SU-DHL-6 (cell line): ENCODE measurements around the gene SLC22A5.

ENCODE experiments used
- H2AFZ ChIP-seq: fragments of 200-600 bp; sonication (generic); 2 replicates; pipeline ENCODE4 v1.6.1; 2014; ENCODE audit warnings: low read depth, mild to moderate bottlenecking, moderate library complexity, mixed read lengths, antibody characterized with exemption, low read length; ENCODE audit not compliant: severe bottlenecking
- H3F3A ChIP-seq: fragments of 200-600 bp; shearing (Covaris generic); 2 replicates; pipeline ENCODE4 v1.6.0; 2016; ENCODE audit warnings: antibody characterized with exemption, mild to moderate bottlenecking; ENCODE audit not compliant: insufficient read depth
- H3K27ac ChIP-seq: fragments of 200-600 bp; sonication (generic); 2 replicates; pipeline ENCODE4 v1.5.1; 2016; ENCODE audit warnings: low read depth, mild to moderate bottlenecking, low read length, moderate library complexity, mixed read lengths
- H3K27me3 ChIP-seq: fragments of 200-600 bp; sonication (generic), shearing (Covaris generic); 2 replicates; pipeline ENCODE4 v1.6.0; 2014; ENCODE audit warnings: mild to moderate bottlenecking, low read length
- H3K36me3 ChIP-seq: fragments of 200-600 bp; sonication (generic); 2 replicates; pipeline ENCODE4 v1.6.1; 2014; ENCODE audit warnings: mild to moderate bottlenecking, low read length, mixed read lengths
- H3K4me2 ChIP-seq: fragments of 300-600, 200-600 bp; shearing (Covaris generic), sonication (generic); 2 replicates; pipeline ENCODE4 v1.6.0; 2014; ENCODE audit warnings: low read length, low read depth, mild to moderate bottlenecking; ENCODE audit not compliant: poor library complexity, severe bottlenecking
- H3K4me3 ChIP-seq: fragments of 200-600 bp; sonication (generic); 2 replicates; pipeline ENCODE4 v1.5.1; 2014; ENCODE audit warnings: antibody characterized with exemption, low read length, mild to moderate bottlenecking, mixed read lengths; ENCODE audit not compliant: insufficient read depth, poor library complexity, severe bottlenecking
- H3K79me2 ChIP-seq: fragments of 200-600 bp; sonication (generic); 2 replicates; pipeline ENCODE4 v1.6.1; 2014; ENCODE audit warnings: mild to moderate bottlenecking, low read length, moderate library complexity; ENCODE audit not compliant: insufficient read depth
- H3K9ac ChIP-seq: fragments of 200-600 bp; sonication (generic); 2 replicates; pipeline ENCODE4 v1.7.0; 2014; ENCODE audit warnings: mild to moderate bottlenecking, low read length
- H3K9me2 ChIP-seq: fragments of 200-600 bp; sonication (generic); replicated peaks from 2 replicates; pipeline ENCODE4 v1.6.1; 2014; ENCODE audit warnings: low read length; ENCODE audit not compliant: insufficient read depth
- H3K9me3 ChIP-seq: fragments of 200-600 bp; sonication (generic); 2 replicates; pipeline ENCODE4 v1.6.1; 2014; ENCODE audit warnings: low read length, mixed read lengths; ENCODE audit not compliant: insufficient read depth
- H4K20me1 ChIP-seq: fragments of 200-600 bp; sonication (generic); 2 replicates; pipeline ENCODE4 v1.6.1; 2014; ENCODE audit warnings: low read depth, mild to moderate bottlenecking, antibody characterized with exemption, low read length, moderate library complexity, mixed read lengths
- EZH2phosphoT487 ChIP-seq: fragments of 200-600 bp; sonication (generic), shearing (Covaris generic); conservative IDR thresholded peaks from 2 replicates; pipeline ENCODE4 v1.6.1; 2018; ENCODE audit warnings: mild to moderate bottlenecking, antibody characterized with exemption, low read length, moderate library complexity, mixed read lengths
- TF ChIP-seq, protein P1 (sequence below): fragments of 200-600 bp; sonication (generic); IDR thresholded peaks from one replicate; pipeline ENCODE4 v1.5.1; 2017; ENCODE audit warnings: antibody characterized with exemption, mild to moderate bottlenecking, low read length, moderate library complexity; ENCODE audit not compliant: insufficient read depth, poor library complexity, severe bottlenecking

The SLC22A5 gene

DNA sequence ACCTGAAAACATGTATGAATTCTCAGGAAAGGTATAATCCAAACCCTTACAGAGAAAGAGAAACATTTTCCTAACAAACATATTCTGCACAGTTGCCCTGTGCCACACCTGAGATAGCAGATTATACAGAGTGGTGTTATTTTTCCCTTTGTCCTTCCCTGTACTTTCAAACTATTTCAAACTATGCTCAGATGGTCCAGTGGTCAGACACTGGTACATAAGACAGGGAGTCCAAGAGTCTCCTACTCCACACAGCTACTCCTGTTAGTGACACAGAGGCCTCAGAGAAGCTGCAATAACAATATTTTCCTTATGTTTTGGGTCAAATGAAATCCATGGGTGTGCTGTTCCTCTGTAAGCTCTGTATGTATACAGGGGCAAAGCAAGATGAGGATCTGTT, 30.0 kb upstream of the SLC22A5 start:
- TF ChIP-seq EZH2phosphoT487 = no peak
- TF ChIP-seq, protein P1, sequence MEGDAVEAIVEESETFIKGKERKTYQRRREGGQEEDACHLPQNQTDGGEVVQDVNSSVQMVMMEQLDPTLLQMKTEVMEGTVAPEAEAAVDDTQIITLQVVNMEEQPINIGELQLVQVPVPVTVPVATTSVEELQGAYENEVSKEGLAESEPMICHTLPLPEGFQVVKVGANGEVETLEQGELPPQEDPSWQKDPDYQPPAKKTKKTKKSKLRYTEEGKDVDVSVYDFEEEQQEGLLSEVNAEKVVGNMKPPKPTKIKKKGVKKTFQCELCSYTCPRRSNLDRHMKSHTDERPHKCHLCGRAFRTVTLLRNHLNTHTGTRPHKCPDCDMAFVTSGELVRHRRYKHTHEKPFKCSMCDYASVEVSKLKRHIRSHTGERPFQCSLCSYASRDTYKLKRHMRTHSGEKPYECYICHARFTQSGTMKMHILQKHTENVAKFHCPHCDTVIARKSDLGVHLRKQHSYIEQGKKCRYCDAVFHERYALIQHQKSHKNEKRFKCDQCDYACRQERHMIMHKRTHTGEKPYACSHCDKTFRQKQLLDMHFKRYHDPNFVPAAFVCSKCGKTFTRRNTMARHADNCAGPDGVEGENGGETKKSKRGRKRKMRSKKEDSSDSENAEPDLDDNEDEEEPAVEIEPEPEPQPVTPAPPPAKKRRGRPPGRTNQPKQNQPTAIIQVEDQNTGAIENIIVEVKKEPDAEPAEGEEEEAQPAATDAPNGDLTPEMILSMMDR = no peak
- Histone ChIP-seq H3K9me2 (no peaks in the 10 kb centered on the region), H3K27ac (no peak overlapping the region), H3K27me3 (no peaks in the 10 kb centered on the region), H3K4me2 (no peak overlapping the region), H3K79me2 (no peaks in the 10 kb centered on the region), H2AFZ (no peak overlapping the region), H3K9ac (no peak overlapping the region), H3K36me3 (no peaks in the 10 kb centered on the region), H3K9me3 (no peaks in the 10 kb centered on the region), H4K20me1 (no peaks in the 10 kb centered on the region), H3K4me3 (no peak overlapping the region), H3F3A (no peaks in the 10 kb centered on the region)

DNA sequence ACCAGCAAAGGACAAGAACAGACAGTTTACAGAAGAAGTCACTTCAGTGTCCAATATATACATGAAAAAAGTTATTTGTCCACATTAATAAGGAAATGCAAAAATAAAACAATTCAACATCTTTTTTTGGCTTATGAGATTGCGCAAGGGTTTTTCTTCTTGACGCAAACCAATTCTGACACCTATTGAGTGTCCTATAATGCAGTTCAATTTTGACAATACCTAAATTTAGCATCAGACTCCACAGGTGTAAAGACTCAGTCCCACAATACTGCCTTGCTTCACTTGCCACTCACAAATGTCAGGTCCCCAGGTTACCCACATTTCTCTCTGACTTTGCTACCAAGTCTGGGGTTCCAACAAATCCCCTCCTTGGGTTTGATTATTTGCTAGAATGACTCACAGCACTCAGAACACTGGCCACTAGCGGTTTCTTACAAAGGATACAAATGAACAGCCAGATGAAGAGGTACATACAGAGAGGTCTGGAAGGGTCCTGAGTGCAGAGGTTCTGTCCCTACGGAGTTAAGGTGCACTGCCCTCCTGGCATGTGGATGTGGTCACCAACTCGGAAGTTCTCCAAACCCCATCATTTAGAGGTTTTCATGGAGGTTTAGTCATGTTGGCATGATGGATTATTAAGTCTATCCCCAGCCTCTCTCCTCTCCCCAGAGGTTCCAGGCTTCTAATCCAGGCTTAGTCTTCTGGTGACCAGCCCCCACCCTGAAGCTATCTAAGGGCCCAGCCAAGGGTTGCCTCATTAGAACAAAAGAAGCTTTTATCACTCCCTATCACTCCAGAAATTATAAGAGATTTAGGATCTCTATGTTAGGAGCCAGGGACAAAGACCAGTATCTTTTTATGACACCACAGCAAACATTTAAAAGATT, 27.0 kb upstream of the SLC22A5 start:
- TF ChIP-seq, protein P1 = no peak
- Histone ChIP-seq H3K36me3 (no peaks in the 10 kb centered on the region), H3K9me3 (no peaks in the 10 kb centered on the region), H3K79me2 (no peaks in the 10 kb centered on the region), H3K9me2 (no peaks in the 10 kb centered on the region), H3K27me3 (no peaks in the 10 kb centered on the region), H3F3A (no peaks in the 10 kb centered on the region), H3K4me2 (no peak overlapping the region), H3K4me3 (no peak overlapping the region), H4K20me1 (no peaks in the 10 kb centered on the region), H3K27ac (no peak overlapping the region), H2AFZ (no peak overlapping the region), H3K9ac (no peak overlapping the region)

DNA sequence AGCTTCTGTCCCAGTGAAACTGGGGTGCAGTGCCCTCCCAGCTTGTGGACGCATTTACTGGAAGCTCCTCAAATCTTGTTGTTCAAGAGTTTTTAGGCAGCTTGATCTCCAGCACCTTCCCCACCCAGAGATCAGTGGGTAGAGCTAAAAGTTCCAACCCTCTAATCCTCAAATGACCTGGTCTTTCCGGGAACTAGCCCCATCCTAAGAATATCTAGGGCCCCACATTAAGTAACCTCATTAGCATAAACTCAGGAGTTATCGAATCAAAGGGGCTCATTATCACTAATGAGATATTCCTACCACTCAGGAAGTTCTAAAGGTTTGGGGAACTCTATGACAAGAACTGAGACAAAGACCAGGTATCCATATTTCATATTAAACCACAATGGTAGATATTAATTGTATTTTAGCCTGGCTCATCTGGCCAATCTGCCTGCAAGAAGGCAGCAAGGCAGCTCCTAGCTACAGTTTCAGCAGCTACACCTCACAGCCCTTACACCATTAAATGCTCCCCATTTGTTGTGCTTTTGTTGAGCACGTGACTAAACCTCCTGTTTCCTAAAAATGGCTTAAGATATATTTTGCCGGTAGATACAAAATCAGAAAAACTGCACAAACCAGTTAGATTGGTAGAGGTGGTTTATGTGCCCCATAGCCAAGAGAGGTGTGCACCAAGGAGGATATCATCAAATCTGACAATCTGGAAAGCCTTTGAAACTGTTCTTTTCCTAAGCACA, 24.6 kb upstream of the SLC22A5 start:
- no peaks in the 10 kb centered on the region for H4K20me1 ChIP-seq
- TF ChIP-seq, protein P1 = no peak
- TF ChIP-seq EZH2phosphoT487 = no peak
- no peak overlapping the region for H2AFZ ChIP-seq
- H3K36me3 ChIP-seq = no peaks in the 10 kb centered on the region
- no peak overlapping the region for H3K27ac ChIP-seq
- no peaks in the 10 kb centered on the region for H3F3A ChIP-seq
- no peak overlapping the region for H3K4me3 ChIP-seq
- no peak overlapping the region for H3K4me2 ChIP-seq
- H3K9me2 ChIP-seq = no peaks in the 10 kb centered on the region
- H3K9me3 ChIP-seq = no peaks in the 10 kb centered on the region
- H3K9ac ChIP-seq = no peak overlapping the region
- H3K79me2 ChIP-seq = no peaks in the 10 kb centered on the region
- no peaks in the 10 kb centered on the region for H3K27me3 ChIP-seq
